ENCODE measurements around the gene PTPN14. TPM values are rescaled to one million over a fixed set of nuclear protein-coding genes. Genes with fewer than 3 reads are reported as not detected.

The PTPN14 gene
- total RNA-seq, 4 donors from 2014 or later: 42.8 to 63.8 (median 50.4) TPM

- Histone ChIP-seq H3K9me3 (no peaks in the 10 kb centered on the region), H3K27ac (peak overlapping the region in 1 of 4 donors; percentile 28), H3K36me3 (peaks cover 4 to 55% of the 10 kb centered on the region in 2 donors), H3K4me1 (peaks cover 9 to 12% of the 10 kb centered on the region in 2 donors), H3K27me3 (no peaks in the 10 kb centered on the region), H3K4me3 (no peak overlapping the region)
- TF ChIP-seq POLR2A (IDR thresholded peaks at IDR 0.05): no peak
- TF ChIP-seq, protein P1, sequence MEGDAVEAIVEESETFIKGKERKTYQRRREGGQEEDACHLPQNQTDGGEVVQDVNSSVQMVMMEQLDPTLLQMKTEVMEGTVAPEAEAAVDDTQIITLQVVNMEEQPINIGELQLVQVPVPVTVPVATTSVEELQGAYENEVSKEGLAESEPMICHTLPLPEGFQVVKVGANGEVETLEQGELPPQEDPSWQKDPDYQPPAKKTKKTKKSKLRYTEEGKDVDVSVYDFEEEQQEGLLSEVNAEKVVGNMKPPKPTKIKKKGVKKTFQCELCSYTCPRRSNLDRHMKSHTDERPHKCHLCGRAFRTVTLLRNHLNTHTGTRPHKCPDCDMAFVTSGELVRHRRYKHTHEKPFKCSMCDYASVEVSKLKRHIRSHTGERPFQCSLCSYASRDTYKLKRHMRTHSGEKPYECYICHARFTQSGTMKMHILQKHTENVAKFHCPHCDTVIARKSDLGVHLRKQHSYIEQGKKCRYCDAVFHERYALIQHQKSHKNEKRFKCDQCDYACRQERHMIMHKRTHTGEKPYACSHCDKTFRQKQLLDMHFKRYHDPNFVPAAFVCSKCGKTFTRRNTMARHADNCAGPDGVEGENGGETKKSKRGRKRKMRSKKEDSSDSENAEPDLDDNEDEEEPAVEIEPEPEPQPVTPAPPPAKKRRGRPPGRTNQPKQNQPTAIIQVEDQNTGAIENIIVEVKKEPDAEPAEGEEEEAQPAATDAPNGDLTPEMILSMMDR (IDR thresholded peaks at IDR 0.05 in 4 of 5, conservative IDR thresholded peaks at IDR 0.05 in 1 of 5): no peak
- in situ Hi-C loops (cut with MboI; ENCODE audit: low sequenced_read_pairs in 4 of 4): no loop called here
- DNase-seq (no peak), ATAC-seq (no peak)
- intact Hi-C loops (cut with DNase I; ENCODE audit: low total_unique reads): no loop called here
These were observed 171.0 kb downstream of the PTPN14 start for GRCh38 chr1:214380396-214380795.

- Histone ChIP-seq H3K27me3 (no peaks in the 10 kb centered on the region), H3K4me3 (no peak overlapping the region), H3K4me1 (peaks cover 9 to 14% of the 10 kb centered on the region in 2 donors), H3K27ac (peak overlapping the region in 1 of 4 donors; percentile 28), H3K36me3 (peaks cover 4 to 48% of the 10 kb centered on the region in 2 donors), H3K9me3 (no peaks in the 10 kb centered on the region)
- ATAC-seq (no peak), DNase-seq (no peak)
- TF ChIP-seq, protein P1 (IDR thresholded peaks at IDR 0.05 in 4 of 5, conservative IDR thresholded peaks at IDR 0.05 in 1 of 5): no peak
- no peak for TF ChIP-seq POLR2A (IDR thresholded peaks at IDR 0.05)
- intact Hi-C loops (cut with DNase I; ENCODE audit: low total_unique reads) (no loop called here), in situ Hi-C loops (cut with MboI; ENCODE audit: low sequenced_read_pairs in 4 of 4) (no loop called here)
These were observed 172.0 kb downstream of the PTPN14 start for GRCh38 chr1:214379236-214379970.

DNA sequence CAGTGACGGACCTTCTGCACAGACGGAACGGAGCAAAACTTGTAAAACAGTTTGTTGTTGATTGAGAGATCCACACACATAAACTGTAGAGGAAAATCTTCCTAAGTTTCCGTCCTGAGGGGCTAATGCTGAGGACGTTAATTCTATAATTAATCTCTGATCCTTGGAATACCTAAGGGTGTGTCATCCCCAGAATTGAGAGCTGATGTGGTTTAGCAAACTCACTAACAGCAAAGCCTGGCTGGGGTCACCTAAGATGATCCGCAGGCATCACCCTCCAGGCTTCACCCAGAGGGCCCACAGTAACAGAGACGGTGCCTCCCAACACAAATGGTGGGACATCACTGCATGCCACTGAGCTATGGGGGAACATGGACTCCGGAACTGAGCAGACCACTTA is 172.9 kb downstream of the PTPN14 start:
- ATAC-seq: no peak
- intact Hi-C loops (cut with DNase I; ENCODE audit: low total_unique reads): no loop called here

DNA sequence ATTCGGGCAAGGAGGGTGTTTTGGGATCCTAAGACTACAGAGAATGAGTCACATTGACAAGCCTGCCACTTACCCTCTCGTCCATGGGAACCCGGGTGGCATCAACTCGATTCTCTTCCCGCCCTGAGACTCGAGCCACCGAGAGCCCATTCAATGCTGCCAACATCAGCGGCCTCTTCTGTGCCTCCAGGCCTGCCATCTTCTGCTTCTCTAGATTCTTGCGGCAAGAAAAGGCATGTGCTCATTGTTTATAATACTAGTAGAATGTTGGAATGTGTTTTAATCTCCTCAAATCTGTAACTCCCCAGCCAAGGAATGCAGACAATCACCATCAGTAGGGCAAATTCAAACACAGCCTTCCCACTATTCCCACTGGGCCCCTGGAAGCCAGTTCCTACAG is 173.5 kb downstream of the PTPN14 start:
- Histone ChIP-seq H3K4me1 (peaks cover 10 to 14% of the 10 kb centered on the region in 2 donors), H3K36me3 (peaks cover under 1 to 33% of the 10 kb centered on the region in 2 donors), H3K27ac (no peak overlapping the region), H3K9me3 (no peaks in the 10 kb centered on the region), H3K4me3 (no peak overlapping the region), H3K27me3 (no peaks in the 10 kb centered on the region)
- ATAC-seq (no peak), DNase-seq (no peak)
- in situ Hi-C loops (cut with MboI; ENCODE audit: low sequenced_read_pairs in 4 of 4) (no loop called here), intact Hi-C loops (cut with DNase I; ENCODE audit: low total_unique reads) (no loop called here)
- TF ChIP-seq POLR2A (IDR thresholded peaks at IDR 0.05): no peak
- TF ChIP-seq, protein P1 (IDR thresholded peaks at IDR 0.05 in 4 of 5, conservative IDR thresholded peaks at IDR 0.05 in 1 of 5): no peak

More for the DNA sequence above, 172.9 kb downstream of the PTPN14 start:
- no peak for DNase-seq
- no peak for TF ChIP-seq POLR2A (IDR thresholded peaks at IDR 0.05)
- TF ChIP-seq, protein P1 (IDR thresholded peaks at IDR 0.05 in 4 of 5, conservative IDR thresholded peaks at IDR 0.05 in 1 of 5): no peak
- H3K27me3 ChIP-seq: no peaks in the 10 kb centered on the region
- H3K9me3 ChIP-seq: no peaks in the 10 kb centered on the region
- no peak overlapping the region for H3K4me3 ChIP-seq
- H3K36me3 ChIP-seq: peaks cover 4 to 39% of the 10 kb centered on the region in 2 donors
- in situ Hi-C loops (cut with MboI; ENCODE audit: low sequenced_read_pairs in 4 of 4): no loop called here
- H3K27ac ChIP-seq: no peak overlapping the region
- H3K4me1 ChIP-seq: peaks cover 9 to 14% of the 10 kb centered on the region in 2 donors
